SKM-1 treated with dmso at 0.1 percent for 144 hours (cell line): ENCODE data around the gene MAN2C1.
"Not testable (repeated sequence)": the region's sequence is repeated elsewhere in the genome, so short reads cannot be mapped to it uniquely, and the experiment has no call there.

Experiments
- DNase-seq: peaks from one replicate; lab custom pipeline; 2025; ENCODE audit not compliant: unreplicated experiment; lab: John Stamatoyannopoulos, UW

The MAN2C1 gene

DNA sequence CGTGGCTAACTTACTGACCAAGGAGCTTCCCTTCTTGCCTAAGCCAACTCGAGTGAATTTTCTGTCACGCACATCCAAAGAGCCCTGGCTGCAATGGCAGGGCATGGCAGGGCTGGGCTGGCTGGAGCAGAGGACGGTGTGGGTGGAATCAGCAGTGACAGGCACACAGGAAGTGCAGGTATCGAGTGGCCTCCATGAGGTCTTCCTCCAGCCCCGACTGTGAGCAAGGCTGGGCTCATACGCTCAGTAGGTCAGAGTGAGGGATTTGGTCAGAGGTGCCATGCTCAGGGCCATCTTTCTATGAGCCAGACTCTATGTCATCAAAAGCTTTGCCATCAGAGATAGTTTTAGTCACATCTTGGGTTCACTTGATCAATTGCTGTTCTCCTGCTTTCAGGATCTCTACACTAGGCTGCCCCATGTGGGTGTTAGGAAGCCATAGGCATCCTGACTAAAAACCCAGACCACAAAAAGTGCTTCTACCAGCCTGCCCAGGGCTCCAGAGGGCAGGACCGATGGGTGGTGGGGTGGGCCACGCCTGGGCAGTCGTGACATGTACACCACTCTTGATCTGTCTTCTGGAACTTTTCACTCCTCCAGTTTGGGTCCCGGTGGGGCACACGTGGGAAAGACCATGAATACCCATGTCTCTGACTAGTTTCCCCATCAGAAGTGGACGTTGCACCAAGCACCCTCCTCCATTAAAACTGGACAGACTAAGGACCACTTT is 55.1 kb downstream of the MAN2C1 start:
- DNase-seq, result no peak

DNA sequence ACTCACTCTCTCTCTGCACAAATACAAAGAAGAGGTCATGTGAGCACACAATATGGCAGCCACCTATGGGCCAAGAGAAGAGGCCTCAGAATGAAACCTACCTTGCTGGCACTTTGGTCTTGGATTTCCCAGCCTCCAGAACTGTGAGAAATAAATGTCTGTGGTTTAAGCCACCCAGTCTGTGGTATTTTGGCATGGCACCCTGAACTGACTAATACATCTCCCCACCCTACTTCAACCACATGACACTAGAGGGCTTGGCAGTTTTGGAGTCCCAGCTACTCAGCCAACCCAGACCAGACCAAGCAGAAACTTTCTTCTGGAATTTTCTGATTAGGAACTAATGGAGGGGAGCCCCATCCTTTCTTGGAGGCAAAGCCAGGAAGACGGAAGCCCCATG is 55.9 kb downstream of the MAN2C1 start:
- not testable (repeated sequence) for DNase-seq

DNA sequence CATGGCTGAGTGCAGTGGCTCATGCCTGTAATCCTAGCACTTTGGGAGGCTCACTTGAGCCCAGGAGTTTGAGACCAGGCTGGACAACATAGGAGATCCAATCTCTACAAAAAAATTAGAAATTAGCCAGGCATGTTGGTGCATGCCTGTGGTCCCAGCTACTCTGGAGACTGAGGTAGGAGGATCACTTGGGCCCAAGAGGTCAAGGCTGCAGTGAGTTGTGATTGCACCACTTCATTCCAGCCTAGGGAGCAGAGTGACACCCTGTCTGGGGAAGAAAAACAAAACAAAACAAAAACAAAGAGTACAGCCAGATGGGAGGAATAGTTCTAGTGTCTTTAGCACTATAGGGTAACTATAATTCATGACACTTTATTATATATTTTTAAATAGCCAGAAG is 58.7 kb downstream of the MAN2C1 start:
- no peak for DNase-seq

DNA sequence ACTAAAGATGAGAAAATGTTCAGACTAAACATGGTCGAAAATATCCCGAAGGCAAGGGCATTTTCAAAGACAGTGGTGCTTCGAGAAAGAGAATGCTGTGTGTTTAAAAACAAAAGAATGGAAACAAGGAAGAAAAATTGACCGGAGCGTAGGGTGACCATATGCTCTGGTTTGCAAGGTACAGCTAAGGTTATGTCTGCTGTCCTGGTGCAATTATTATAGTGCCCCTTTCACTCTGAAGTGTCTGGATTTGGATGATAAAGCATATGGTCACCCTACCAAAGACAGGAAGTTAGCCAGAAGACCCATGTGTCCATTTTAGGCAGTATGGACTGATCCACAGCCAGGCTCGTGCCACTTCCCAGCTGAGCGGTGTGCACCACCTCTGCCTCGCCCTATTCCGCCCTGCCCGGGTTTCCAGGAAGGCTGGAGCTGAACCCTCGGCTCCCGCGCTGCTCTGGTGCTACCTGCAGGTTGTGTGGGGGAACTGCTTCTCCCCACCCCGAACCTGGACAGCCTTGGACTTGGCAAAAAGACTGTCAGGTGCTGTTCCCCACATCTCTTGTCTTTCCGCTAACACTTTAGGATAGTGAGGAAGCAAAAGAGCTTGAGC is 60.5 kb downstream of the MAN2C1 start:
- no peak for DNase-seq

DNA sequence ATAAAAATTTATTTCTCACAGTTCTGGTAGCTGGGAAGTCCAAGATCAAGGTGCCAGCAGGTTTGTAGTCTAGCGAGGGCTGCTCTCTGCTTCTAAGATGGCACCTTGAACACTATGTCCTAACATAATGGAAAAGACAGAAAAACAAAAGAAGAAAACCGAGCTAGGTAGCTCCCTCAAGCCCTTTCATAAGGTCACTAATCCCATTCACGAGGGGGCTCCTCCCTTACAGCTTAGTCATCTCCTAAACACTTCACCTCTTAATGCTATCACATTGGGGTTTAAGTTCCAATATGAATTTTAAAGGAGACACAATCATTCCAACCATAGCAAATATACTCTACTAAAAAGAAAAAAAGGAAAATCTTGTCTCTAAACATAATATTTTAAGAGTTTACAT is 62.2 kb downstream of the MAN2C1 start:
- no peak for DNase-seq
